ENCODE results near the gene GPC1. TPM values are rescaled to one million over a fixed set of nuclear protein-coding genes. Genes with fewer than 3 reads are reported as not detected.

Gene GPC1
- total RNA-seq, 2 donors from 2014 or later = 80.7 to 447 TPM

- TF ChIP-seq POLR2AphosphoS5 (IDR thresholded peaks at IDR 0.05) = no peak
- no peak for TF ChIP-seq POLR2A (IDR thresholded peaks at IDR 0.05)
- TF ChIP-seq CTCF (IDR thresholded peaks at IDR 0.05) = no peak
- DNase-seq (ENCODE audit: low spot score) = no peak
- Histone ChIP-seq H3K4me3 (no peak overlapping the region), H3K9me3 (no peaks in the 10 kb centered on the region), H3K4me1 (replicated peaks) (peaks cover 7% of the 10 kb centered on the region), H3K27me3 (replicated peaks; ENCODE audit: insufficient read depth) (no peaks in the 10 kb centered on the region), H3K27ac (no peak overlapping the region), H3K36me3 (no peaks in the 10 kb centered on the region)
- 93% methylated on average over 6 of the region's 16 CpGs for WGBS
- intact Hi-C loops (cut with DNase I) = no loop called here
Measured at GRCh38 chr2:240444464-240444863, 9.0 kb downstream of the GPC1 start.

- Histone ChIP-seq H3K4me1 (replicated peaks) (peaks cover 9% of the 10 kb centered on the region), H3K9me3 (no peaks in the 10 kb centered on the region), H3K27me3 (replicated peaks; ENCODE audit: insufficient read depth) (no peaks in the 10 kb centered on the region), H3K4me3 (no peak overlapping the region), H3K36me3 (no peaks in the 10 kb centered on the region), H3K27ac (no peak overlapping the region)
- no peak for TF ChIP-seq CTCF (IDR thresholded peaks at IDR 0.05)
- WGBS = 85% methylated on average over 24 of the region's 24 CpGs
- no peak for DNase-seq (ENCODE audit: low spot score)
- intact Hi-C loops (cut with DNase I) = no loop called here
Measured at GRCh38 chr2:240445961-240446663, 10.6 kb downstream of the GPC1 start.

GRCh38 chr2:240446664-240447175, 11.3 kb downstream of the GPC1 start:
- TF ChIP-seq POLR2A (IDR thresholded peaks at IDR 0.05) (no peak), CTCF (IDR thresholded peaks at IDR 0.05) (no peak), POLR2AphosphoS5 (IDR thresholded peaks at IDR 0.05) (no peak)
- Histone ChIP-seq H3K4me1 (replicated peaks) (peaks cover 9% of the 10 kb centered on the region), H3K36me3 (no peaks in the 10 kb centered on the region), H3K4me3 (no peak overlapping the region), H3K27ac (no peak overlapping the region), H3K9me3 (no peaks in the 10 kb centered on the region), H3K27me3 (replicated peaks; ENCODE audit: insufficient read depth) (no peaks in the 10 kb centered on the region)
- intact Hi-C loops (cut with DNase I) = no loop called here
- WGBS = 78% methylated on average over 11 of the region's 12 CpGs
- no peak for DNase-seq (ENCODE audit: low spot score)

GRCh38 chr2:240447331-240447730, 11.9 kb downstream of the GPC1 start:
- H3K9me3 ChIP-seq = no peaks in the 10 kb centered on the region
- no peak overlapping the region for H3K27ac ChIP-seq
- no peaks in the 10 kb centered on the region for H3K36me3 ChIP-seq
- WGBS = 76% methylated on average over 13 of the region's 22 CpGs
- no peak overlapping the region for H3K4me3 ChIP-seq
- TF ChIP-seq CTCF (IDR thresholded peaks at IDR 0.05) (no peak), POLR2A (IDR thresholded peaks at IDR 0.05) (no peak), POLR2AphosphoS5 (IDR thresholded peaks at IDR 0.05) (no peak)
- H3K27me3 ChIP-seq (replicated peaks; ENCODE audit: insufficient read depth) = no peaks in the 10 kb centered on the region
- H3K4me1 ChIP-seq (replicated peaks) = peaks cover 14% of the 10 kb centered on the region
- intact Hi-C loops (cut with DNase I) = no loop called here
- no peak for DNase-seq (ENCODE audit: low spot score)

- Histone ChIP-seq H3K4me3 (no peak overlapping the region), H3K27ac (no peak overlapping the region), H3K36me3 (no peaks in the 10 kb centered on the region), H3K4me1 (replicated peaks) (peaks cover 14% of the 10 kb centered on the region), H3K9me3 (no peaks in the 10 kb centered on the region), H3K27me3 (replicated peaks; ENCODE audit: insufficient read depth) (no peaks in the 10 kb centered on the region)
- no peak for DNase-seq (ENCODE audit: low spot score)
- TF ChIP-seq CTCF (IDR thresholded peaks at IDR 0.05) (no peak), POLR2AphosphoS5 (IDR thresholded peaks at IDR 0.05) (no peak), POLR2A (IDR thresholded peaks at IDR 0.05) (no peak)
- WGBS = 82% methylated on average over 15 of the region's 15 CpGs
- intact Hi-C loops (cut with DNase I) = no loop called here
Measured at GRCh38 chr2:240447934-240448333, 12.5 kb downstream of the GPC1 start.
